ENCODE measurements around the gene CPSF2. TPM values are rescaled to one million over a fixed set of nuclear protein-coding genes. Genes with fewer than 3 reads are reported as not detected.
"Not testable (repeated sequence)": the region's sequence is repeated elsewhere in the genome, so short reads cannot be mapped to it uniquely, and the experiment has no call there.

CPSF2 gene
- total RNA-seq, 1 donor from 2014 or later = 19.3 TPM

DNA sequence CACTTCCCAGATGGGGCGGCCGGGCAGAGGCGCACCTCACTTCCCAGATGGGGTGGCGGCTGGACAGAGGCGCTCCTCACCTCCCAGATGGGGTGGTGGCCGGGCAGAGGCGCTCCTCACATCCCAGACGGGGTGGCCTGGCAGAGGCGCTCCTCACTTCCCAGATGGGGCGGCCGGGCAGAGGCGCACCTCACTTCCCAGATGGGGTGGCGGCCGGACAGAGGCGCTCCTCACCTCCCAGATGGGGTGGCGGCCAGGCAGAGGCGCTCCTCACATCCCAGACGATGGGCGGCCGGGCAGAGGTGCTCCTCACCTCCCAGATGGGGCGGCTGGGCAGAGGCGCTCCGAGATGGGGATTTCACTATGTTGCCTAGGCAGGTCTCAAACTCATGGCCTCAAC is 65.8 kb downstream of the CPSF2 start:
- not testable (repeated sequence) for H3K27ac ChIP-seq (ENCODE audit: low read depth, low read length); H3K4me1 ChIP-seq (ENCODE audit: control insufficient read depth in 3 of 3, insufficient read depth in 3 of 3, low read length in 3 of 3); H3K36me3 ChIP-seq (ENCODE audit: control insufficient read depth in 3 of 3, insufficient read depth in 3 of 3, low read length in 3 of 3); H3K9me3 ChIP-seq (ENCODE audit: control insufficient read depth in 3 of 3, low read length in 3 of 3); H3K27me3 ChIP-seq (ENCODE audit: control insufficient read depth in 3 of 3, insufficient read depth in 3 of 3, low read length in 3 of 3); H3K4me3 ChIP-seq (ENCODE audit: low read length in 3 of 3); H3K9ac ChIP-seq (ENCODE audit: low read depth in 1 of 3, low read length in 3 of 3)

GRCh38 chr14:92190768-92191167 is 69.0 kb downstream of the CPSF2 start:
- Histone ChIP-seq H3K4me3 (ENCODE audit: low read length in 3 of 3) (no peak overlapping the region), H3K36me3 (ENCODE audit: control insufficient read depth in 3 of 3, insufficient read depth in 3 of 3, low read length in 3 of 3) (no peaks in the 10 kb centered on the region), H3K27me3 (ENCODE audit: control insufficient read depth in 3 of 3, insufficient read depth in 3 of 3, low read length in 3 of 3) (no peaks in the 10 kb centered on the region), H3K9me3 (ENCODE audit: control insufficient read depth in 3 of 3, low read length in 3 of 3) (no peaks in the 10 kb centered on the region), H3K27ac (ENCODE audit: low read depth, low read length) (no peak overlapping the region), H3K4me1 (ENCODE audit: control insufficient read depth in 3 of 3, insufficient read depth in 3 of 3, low read length in 3 of 3) (no peaks in the 10 kb centered on the region), H3K9ac (ENCODE audit: low read depth in 1 of 3, low read length in 3 of 3) (no peak overlapping the region)

- Histone ChIP-seq H3K9me3 (ENCODE audit: control insufficient read depth in 3 of 3, low read length in 3 of 3) (no peaks in the 10 kb centered on the region), H3K27ac (ENCODE audit: low read depth, low read length) (no peak overlapping the region), H3K27me3 (ENCODE audit: control insufficient read depth in 3 of 3, insufficient read depth in 3 of 3, low read length in 3 of 3) (peaks cover 5 to 11% (median 7%) of the 10 kb centered on the region in 3 donors), H3K4me1 (ENCODE audit: control insufficient read depth in 3 of 3, insufficient read depth in 3 of 3, low read length in 3 of 3) (no peaks in the 10 kb centered on the region), H3K36me3 (ENCODE audit: control insufficient read depth in 3 of 3, insufficient read depth in 3 of 3, low read length in 3 of 3) (no peaks in the 10 kb centered on the region), H3K9ac (ENCODE audit: low read depth in 1 of 3, low read length in 3 of 3) (no peak overlapping the region), H3K4me3 (ENCODE audit: low read length in 3 of 3) (no peak overlapping the region)
Measured at GRCh38 chr14:92198804-92199203, 77.0 kb downstream of the CPSF2 start.

DNA sequence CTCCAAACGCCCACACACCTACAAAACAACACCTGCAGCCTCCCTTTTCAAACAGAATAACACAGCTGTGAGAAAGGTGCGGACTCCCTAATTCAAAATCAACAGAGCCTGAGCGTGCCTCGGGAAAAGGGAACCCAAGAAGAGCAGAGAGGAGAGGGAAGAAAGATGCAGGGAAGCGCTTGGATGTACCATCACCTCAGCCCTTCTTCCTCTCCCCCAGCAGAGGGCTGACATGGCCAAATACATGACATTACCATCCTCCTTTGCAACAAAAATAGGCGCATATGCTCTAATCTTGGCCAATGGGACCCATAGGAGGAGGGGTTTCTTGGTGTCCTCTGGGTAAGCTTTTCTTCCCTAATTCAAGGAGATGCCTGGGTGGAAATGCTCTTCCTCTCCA is 78.0 kb downstream of the CPSF2 start:
- Histone ChIP-seq H3K4me3 (ENCODE audit: low read length in 3 of 3) (no peak overlapping the region), H3K4me1 (ENCODE audit: control insufficient read depth in 3 of 3, insufficient read depth in 3 of 3, low read length in 3 of 3) (no peaks in the 10 kb centered on the region), H3K27me3 (ENCODE audit: control insufficient read depth in 3 of 3, insufficient read depth in 3 of 3, low read length in 3 of 3) (peaks cover 5 to 11% (median 7%) of the 10 kb centered on the region in 3 donors), H3K27ac (ENCODE audit: low read depth, low read length) (no peak overlapping the region), H3K9me3 (ENCODE audit: control insufficient read depth in 3 of 3, low read length in 3 of 3) (no peaks in the 10 kb centered on the region), H3K9ac (ENCODE audit: low read depth in 1 of 3, low read length in 3 of 3) (no peak overlapping the region), H3K36me3 (ENCODE audit: control insufficient read depth in 3 of 3, insufficient read depth in 3 of 3, low read length in 3 of 3) (no peaks in the 10 kb centered on the region)

- no peak overlapping the region for H3K4me3 ChIP-seq (ENCODE audit: low read length in 3 of 3)
- no peak overlapping the region for H3K27ac ChIP-seq (ENCODE audit: low read depth, low read length)
- no peaks in the 10 kb centered on the region for H3K9me3 ChIP-seq (ENCODE audit: control insufficient read depth in 3 of 3, low read length in 3 of 3)
- H3K9ac ChIP-seq (ENCODE audit: low read depth in 1 of 3, low read length in 3 of 3) = no peak overlapping the region
- no peaks in the 10 kb centered on the region for H3K4me1 ChIP-seq (ENCODE audit: control insufficient read depth in 3 of 3, insufficient read depth in 3 of 3, low read length in 3 of 3)
- H3K27me3 ChIP-seq (ENCODE audit: control insufficient read depth in 3 of 3, insufficient read depth in 3 of 3, low read length in 3 of 3) = peaks cover 5 to 11% (median 9%) of the 10 kb centered on the region in 3 donors
- no peaks in the 10 kb centered on the region for H3K36me3 ChIP-seq (ENCODE audit: control insufficient read depth in 3 of 3, insufficient read depth in 3 of 3, low read length in 3 of 3)
Measured at GRCh38 chr14:92203116-92203515, 81.3 kb downstream of the CPSF2 start.

- Histone ChIP-seq H3K9me3 (ENCODE audit: control insufficient read depth in 3 of 3, low read length in 3 of 3) (no peaks in the 10 kb centered on the region), H3K4me1 (ENCODE audit: control insufficient read depth in 3 of 3, insufficient read depth in 3 of 3, low read length in 3 of 3) (no peaks in the 10 kb centered on the region), H3K27me3 (ENCODE audit: control insufficient read depth in 3 of 3, insufficient read depth in 3 of 3, low read length in 3 of 3) (peaks cover 0 to 9% (median 6%) of the 10 kb centered on the region in 3 donors), H3K36me3 (ENCODE audit: control insufficient read depth in 3 of 3, insufficient read depth in 3 of 3, low read length in 3 of 3) (no peaks in the 10 kb centered on the region), H3K9ac (ENCODE audit: low read depth in 1 of 3, low read length in 3 of 3) (no peak overlapping the region), H3K27ac (ENCODE audit: low read depth, low read length) (no peak overlapping the region), H3K4me3 (ENCODE audit: low read length in 3 of 3) (no peak overlapping the region)
Measured at GRCh38 chr14:92204792-92205191, 83.0 kb downstream of the CPSF2 start.

GRCh38 chr14:92207012-92207927 is 85.5 kb downstream of the CPSF2 start:
- H3K9me3 ChIP-seq (ENCODE audit: control insufficient read depth in 3 of 3, low read length in 3 of 3) = no peaks in the 10 kb centered on the region
- no peak overlapping the region for H3K4me3 ChIP-seq (ENCODE audit: low read length in 3 of 3)
- no peak overlapping the region for H3K27ac ChIP-seq (ENCODE audit: low read depth, low read length)
- no peak overlapping the region for H3K9ac ChIP-seq (ENCODE audit: low read depth in 1 of 3, low read length in 3 of 3)
- peaks cover 0 to 3% (median 2%) of the 10 kb centered on the region in 3 donors for H3K27me3 ChIP-seq (ENCODE audit: control insufficient read depth in 3 of 3, insufficient read depth in 3 of 3, low read length in 3 of 3)
- no peaks in the 10 kb centered on the region for H3K4me1 ChIP-seq (ENCODE audit: control insufficient read depth in 3 of 3, insufficient read depth in 3 of 3, low read length in 3 of 3)
- H3K36me3 ChIP-seq (ENCODE audit: control insufficient read depth in 3 of 3, insufficient read depth in 3 of 3, low read length in 3 of 3) = no peaks in the 10 kb centered on the region

GRCh38 chr14:92207928-92208265 is 86.1 kb downstream of the CPSF2 start:
- Histone ChIP-seq H3K9ac (ENCODE audit: low read depth in 1 of 3, low read length in 3 of 3) (no peak overlapping the region), H3K27me3 (ENCODE audit: control insufficient read depth in 3 of 3, insufficient read depth in 3 of 3, low read length in 3 of 3) (peaks cover 0 to 2% (median under 1%) of the 10 kb centered on the region in 3 donors), H3K9me3 (ENCODE audit: control insufficient read depth in 3 of 3, low read length in 3 of 3) (no peaks in the 10 kb centered on the region), H3K36me3 (ENCODE audit: control insufficient read depth in 3 of 3, insufficient read depth in 3 of 3, low read length in 3 of 3) (no peaks in the 10 kb centered on the region), H3K4me3 (ENCODE audit: low read length in 3 of 3) (no peak overlapping the region), H3K27ac (ENCODE audit: low read depth, low read length) (no peak overlapping the region), H3K4me1 (ENCODE audit: control insufficient read depth in 3 of 3, insufficient read depth in 3 of 3, low read length in 3 of 3) (no peaks in the 10 kb centered on the region)

DNA sequence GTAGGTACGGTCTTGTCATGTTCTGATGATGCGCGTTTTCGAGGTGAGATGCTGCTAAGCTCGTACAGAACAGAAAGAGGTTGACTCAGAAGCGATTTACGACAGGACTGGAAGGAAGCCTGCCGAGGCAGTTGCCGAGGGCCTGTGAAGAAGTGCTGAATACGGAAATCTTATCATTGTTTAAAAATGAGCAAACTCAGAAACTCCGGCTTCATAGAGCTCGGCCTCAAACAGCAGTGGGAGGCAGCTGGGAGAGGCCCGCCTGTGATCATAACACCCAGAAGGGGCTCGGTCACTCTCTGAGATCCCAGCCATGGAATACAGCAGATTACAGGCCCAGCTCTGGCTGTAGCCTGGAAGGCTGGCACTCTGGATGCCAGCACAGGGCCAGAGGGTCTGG is 87.4 kb downstream of the CPSF2 start:
- no peaks in the 10 kb centered on the region for H3K4me1 ChIP-seq (ENCODE audit: control insufficient read depth in 3 of 3, insufficient read depth in 3 of 3, low read length in 3 of 3)
- no peak overlapping the region for H3K4me3 ChIP-seq (ENCODE audit: low read length in 3 of 3)
- H3K9me3 ChIP-seq (ENCODE audit: control insufficient read depth in 3 of 3, low read length in 3 of 3) = no peaks in the 10 kb centered on the region
- H3K27ac ChIP-seq (ENCODE audit: low read depth, low read length) = no peak overlapping the region
- H3K9ac ChIP-seq (ENCODE audit: low read depth in 1 of 3, low read length in 3 of 3) = no peak overlapping the region
- peaks cover 0 to 2% (median 0%) of the 10 kb centered on the region in 3 donors for H3K27me3 ChIP-seq (ENCODE audit: control insufficient read depth in 3 of 3, insufficient read depth in 3 of 3, low read length in 3 of 3)
- H3K36me3 ChIP-seq (ENCODE audit: control insufficient read depth in 3 of 3, insufficient read depth in 3 of 3, low read length in 3 of 3) = no peaks in the 10 kb centered on the region

GRCh38 chr14:92213125-92213524 is 91.4 kb downstream of the CPSF2 start:
- H3K4me1 ChIP-seq (ENCODE audit: control insufficient read depth in 3 of 3, insufficient read depth in 3 of 3, low read length in 3 of 3); H3K4me3 ChIP-seq (ENCODE audit: low read length in 3 of 3); H3K36me3 ChIP-seq (ENCODE audit: control insufficient read depth in 3 of 3, insufficient read depth in 3 of 3, low read length in 3 of 3); H3K27me3 ChIP-seq (ENCODE audit: control insufficient read depth in 3 of 3, insufficient read depth in 3 of 3, low read length in 3 of 3); H3K9me3 ChIP-seq (ENCODE audit: control insufficient read depth in 3 of 3, low read length in 3 of 3); H3K27ac ChIP-seq (ENCODE audit: low read depth, low read length); H3K9ac ChIP-seq (ENCODE audit: low read depth in 1 of 3, low read length in 3 of 3): not testable (repeated sequence)

All from skeletal muscle tissue (tissue), 4 donors.